HepG2 (cell line): ENCODE measurements around the gene CABP2. TPM values are rescaled to one million over a fixed set of nuclear protein-coding genes. Genes with fewer than 3 reads are reported as not detected.
A peak's percentile ranks its signal among the peaks of the same experiment; 100 is the strongest.

Experiments
- AGO2 ChIP-seq: fragments of 200-400 bp; formaldehyde crosslinking; optimal IDR thresholded peaks from 2 replicates; pipeline ENCODE3; 2017; ENCODE audit warnings: mild to moderate bottlenecking, low read depth, low read length, moderate library complexity
- ARHGAP35 ChIP-seq: sonication (generic); formaldehyde crosslinking; IDR thresholded peaks from 2 replicates; pipeline ENCODE4 v1.9.0; 2022; ENCODE audit warnings: mild to moderate bottlenecking, inconsistent platforms, moderate library complexity, missing genetic modification reagents, borderline replicate concordance
- ARID2 ChIP-seq: sonication (generic); formaldehyde crosslinking; IDR thresholded peaks from 2 replicates; pipeline ENCODE4 v1.8.1; 2022; ENCODE audit warnings: mild to moderate bottlenecking, missing genetic modification reagents, borderline replicate concordance
- ATF4 ChIP-seq, 2 experiments: fragments of 450-650 bp in 1 of 2; sonication (generic) in 1 of 2; formaldehyde crosslinking; IDR thresholded peaks; 2 replicates each; pipeline versions ENCODE4 v1.5.0 to v1.8.0; 2020 to 2022; ENCODE audit warnings: mild to moderate bottlenecking in 1 of 2, missing genetic modification reagents in 1 of 2
- CCAR2 ChIP-seq: fragments of 200-400 bp; formaldehyde crosslinking; optimal IDR thresholded peaks from 2 replicates; pipeline ENCODE3; 2018; ENCODE audit warnings: low read depth, mild to moderate bottlenecking, low read length, moderate library complexity
- ELF3 ChIP-seq: IDR thresholded peaks from 2 replicates; pipeline ENCODE4 v1.6.1; 2016; ENCODE audit warnings: missing genetic modification reagents, missing compliant biosample characterization
- FOXK2 ChIP-seq: fragments of 450-650 bp; IDR thresholded peaks from 2 replicates; pipeline ENCODE4 v1.6.1; 2016
- IKZF1 ChIP-seq: fragments of 450-650 bp; IDR thresholded peaks from 2 replicates; pipeline ENCODE4 v1.7.1; 2016
- MED1 ChIP-seq: sonication (generic); formaldehyde crosslinking; IDR thresholded peaks from 2 replicates; pipeline ENCODE4 v1.4.0; 2020; ENCODE audit warnings: missing genetic modification reagents
- MEIS2 ChIP-seq: sonication (generic); formaldehyde crosslinking; IDR thresholded peaks from 2 replicates; pipeline ENCODE4 v1.9.0; 2021; ENCODE audit warnings: mild to moderate bottlenecking, missing genetic modification reagents
- NAIF1 ChIP-seq: sonication (generic); formaldehyde crosslinking; IDR thresholded peaks from 2 replicates; pipeline ENCODE4 v1.5.0; 2020; ENCODE audit warnings: mild to moderate bottlenecking, missing genetic modification reagents, borderline replicate concordance
- NFE2L2 ChIP-seq: fragments of 150-350 bp; IDR thresholded peaks from 2 replicates; pipeline ENCODE4 v1.6.1; 2014; ENCODE audit warnings: low read length
- NR2F6 ChIP-seq, 2 experiments: IDR thresholded peaks; 2 replicates each; pipeline ENCODE4 v1.6.1; 2016; ENCODE audit warnings: antibody characterized with exemption in 1 of 2, mild to moderate bottlenecking in 1 of 2
- PHB2 ChIP-seq: fragments of 450-650 bp; IDR thresholded peaks from 2 replicates; pipeline ENCODE4 v1.6.1; 2018; ENCODE audit not compliant: partially characterized antibody
- RAD21 ChIP-seq: fragments of 450-650 bp; formaldehyde crosslinking; IDR thresholded peaks from 2 replicates; pipeline ENCODE4 v1.5.0; 2020; ENCODE audit warnings: mild to moderate bottlenecking
- SP140L ChIP-seq: sonication (generic); formaldehyde crosslinking; IDR thresholded peaks from 2 replicates; pipeline ENCODE4 v1.4.0; 2020; ENCODE audit warnings: missing genetic modification reagents, borderline replicate concordance
- SP5 ChIP-seq: IDR thresholded peaks from 2 replicates; pipeline ENCODE4 v1.6.1; 2016; ENCODE audit warnings: low read depth, borderline replicate concordance
- TSC22D2 ChIP-seq: sonication (generic); formaldehyde crosslinking; IDR thresholded peaks from 2 replicates; pipeline ENCODE4 v1.5.1; 2020; ENCODE audit warnings: missing genetic modification reagents, mild to moderate bottlenecking, borderline replicate concordance
- ZBTB3 ChIP-seq: sonication (generic); formaldehyde crosslinking; IDR thresholded peaks from 2 replicates; pipeline ENCODE4 v1.4.0; 2020; ENCODE audit warnings: low read depth, mild to moderate bottlenecking, moderate library complexity, missing genetic modification reagents, borderline replicate concordance
- ZFAT ChIP-seq: sonication (generic); formaldehyde crosslinking; conservative IDR thresholded peaks from 2 replicates; pipeline ENCODE4 v1.8.1; 2023; ENCODE audit warnings: missing genetic modification reagents, inconsistent platforms
- ZFP36L1 ChIP-seq: sonication (generic); formaldehyde crosslinking; IDR thresholded peaks from 2 replicates; pipeline ENCODE4 v1.8.0; 2022; ENCODE audit warnings: mild to moderate bottlenecking, missing genetic modification reagents, moderate library complexity
- ZIK1 ChIP-seq: sonication (generic); formaldehyde crosslinking; IDR thresholded peaks from 2 replicates; pipeline ENCODE4 v1.5.0; 2020; ENCODE audit warnings: mild to moderate bottlenecking, low read depth, missing genetic modification reagents, borderline replicate concordance
- ZNF335 ChIP-seq: sonication (generic); formaldehyde crosslinking; IDR thresholded peaks from 2 replicates; pipeline ENCODE4 v1.4.0; 2020; ENCODE audit warnings: missing genetic modification reagents
- ZNF34 ChIP-seq: sonication (generic); formaldehyde crosslinking; IDR thresholded peaks from 2 replicates; pipeline ENCODE4 v1.4.0; 2020; ENCODE audit warnings: mild to moderate bottlenecking, missing genetic modification reagents, borderline replicate concordance
- ZNF468 ChIP-seq: sonication (generic); formaldehyde crosslinking; IDR thresholded peaks from 2 replicates; pipeline ENCODE4 v1.8.0; 2022; ENCODE audit warnings: mild to moderate bottlenecking, moderate library complexity, missing genetic modification reagents
- polyA plus RNA-seq, 8 experiments: library from polyadenylated mRNA; depleted of rRNA in 3 of 8; stranded (reverse) in 7 of 8; unstranded in 1 of 8; fragments of >200 nt; fragmentation: Illumina TruSeq in 4 of 8; extraction: Trizol in 4 of 8; gene quantifications; 2 replicates each; pipeline versions ENCODE4 v1.2.1 to v1.2.3, GENCODE V29; 2011 to 2016; ENCODE audit warnings: low read depth in 4 of 8, missing spikeins in 1 of 8, mixed read lengths in 1 of 8; ENCODE audit not compliant: insufficient read depth in 1 of 8
- total RNA-seq, 5 experiments: library from RNA; depleted of rRNA; stranded (reverse); fragments of >200 nt; fragmentation: Illumina TruSeq; extraction: Trizol; gene quantifications; 2 replicates each; pipeline ENCODE4 v1.2.3, GENCODE V29; 2016; ENCODE audit warnings: low read depth in 1 of 5
- TF ChIP-seq, protein P1 (sequence below): sonication (generic); formaldehyde crosslinking; IDR thresholded peaks from 2 replicates; pipeline ENCODE4 v1.8.1; 2023; ENCODE audit warnings: missing genetic modification reagents, mild to moderate bottlenecking, borderline replicate concordance
- TF ChIP-seq, protein P2 (sequence below): sonication (generic); formaldehyde crosslinking; IDR thresholded peaks from 2 replicates; pipeline ENCODE4 v1.8.1; 2023; ENCODE audit warnings: mild to moderate bottlenecking, missing genetic modification reagents, borderline replicate concordance
- TF ChIP-seq, protein P3 (sequence below): sonication (generic); formaldehyde crosslinking; IDR thresholded peaks from 2 replicates; pipeline ENCODE4 v1.4.0; 2020; ENCODE audit warnings: mild to moderate bottlenecking, missing genetic modification reagents

Gene CABP2
- total and polyA plus RNA-seq, 2 of the 13 experiments (the other 11 are each of a cell fraction or from before 2014, with no cell fraction given) = not detected

- TF ChIP-seq ZBTB3 (CRISPR knock-in tag) (no peak), ZFP36L1 (CRISPR knock-in tag) (0 out of 2 replicates have a peak, but pooled peaks have one; percentile 43), FOXK2 (no peak), MEIS2 (CRISPR knock-in tag) (no peak), ZIK1 (CRISPR knock-in tag) (no peak), NFE2L2 (no peak), IKZF1 (no peak), TSC22D2 (CRISPR knock-in tag) (no peak), PHB2 (no peak), ZNF34 (no peak), NAIF1 (CRISPR knock-in tag) (no peak), MED1 (CRISPR knock-in tag) (peak; percentile 53), AGO2 (peak; percentile 47), ARHGAP35 (CRISPR knock-in tag) (no peak), ZFAT (CRISPR knock-in tag) (no peak), RAD21 (CRISPR knock-in tag) (peak; percentile 95), ZNF468 (no peak), ELF3 (CRISPR knock-in tag) (no peak), ZNF335 (CRISPR knock-in tag) (no peak; the same call in 1 of the 2 replicates), ATF4 (CRISPR knock-in tag; IDR thresholded peaks at IDR 0.05) (no peak), NR2F6 (IDR thresholded peaks at IDR 0.05) (no peak; the same call in 1 of the 2 replicates), NR2F6 (CRISPR knock-in tag; IDR thresholded peaks at IDR 0.05) (no peak), SP5 (peak; percentile 18; the same call in 1 of the 2 replicates), SP140L (no peak), CCAR2 (no peak), ARID2 (CRISPR knock-in tag) (no peak)
- TF ChIP-seq, protein P1, sequence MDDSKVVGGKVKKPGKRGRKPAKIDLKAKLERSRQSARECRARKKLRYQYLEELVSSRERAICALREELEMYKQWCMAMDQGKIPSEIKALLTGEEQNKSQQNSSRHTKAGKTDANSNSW (CRISPR knock-in tag) = 0 out of 2 replicates have a peak, but pooled peaks have one; percentile 44
- TF ChIP-seq, protein P2, sequence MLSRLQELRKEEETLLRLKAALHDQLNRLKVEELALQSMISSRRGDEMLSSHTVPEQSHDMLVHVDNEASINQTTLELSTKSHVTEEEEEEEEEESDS (CRISPR knock-in tag) = no peak
- TF ChIP-seq, protein P3, sequence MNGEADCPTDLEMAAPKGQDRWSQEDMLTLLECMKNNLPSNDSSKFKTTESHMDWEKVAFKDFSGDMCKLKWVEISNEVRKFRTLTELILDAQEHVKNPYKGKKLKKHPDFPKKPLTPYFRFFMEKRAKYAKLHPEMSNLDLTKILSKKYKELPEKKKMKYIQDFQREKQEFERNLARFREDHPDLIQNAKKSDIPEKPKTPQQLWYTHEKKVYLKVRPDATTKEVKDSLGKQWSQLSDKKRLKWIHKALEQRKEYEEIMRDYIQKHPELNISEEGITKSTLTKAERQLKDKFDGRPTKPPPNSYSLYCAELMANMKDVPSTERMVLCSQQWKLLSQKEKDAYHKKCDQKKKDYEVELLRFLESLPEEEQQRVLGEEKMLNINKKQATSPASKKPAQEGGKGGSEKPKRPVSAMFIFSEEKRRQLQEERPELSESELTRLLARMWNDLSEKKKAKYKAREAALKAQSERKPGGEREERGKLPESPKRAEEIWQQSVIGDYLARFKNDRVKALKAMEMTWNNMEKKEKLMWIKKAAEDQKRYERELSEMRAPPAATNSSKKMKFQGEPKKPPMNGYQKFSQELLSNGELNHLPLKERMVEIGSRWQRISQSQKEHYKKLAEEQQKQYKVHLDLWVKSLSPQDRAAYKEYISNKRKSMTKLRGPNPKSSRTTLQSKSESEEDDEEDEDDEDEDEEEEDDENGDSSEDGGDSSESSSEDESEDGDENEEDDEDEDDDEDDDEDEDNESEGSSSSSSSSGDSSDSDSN (CRISPR knock-in tag) = peak; percentile 77
Measured at GRCh38 chr11:67505605-67506396, 17.4 kb downstream of the CABP2 start (continued).
